Hematopoietic multipotent progenitor cell treated with erythropoietin and hydrocortisone succinate and interleukin-3 and kit ligand, for 15 days (in vitro differentiated cells): ENCODE data around the gene FLG2.
"Not testable (repeated sequence)": the region's sequence is repeated elsewhere in the genome, so short reads cannot be mapped to it uniquely, and the experiment has no call there.

Experiments
- DNase-seq: peaks from one replicate; pipeline ENCODE4 v3.0.0-alpha.2; 2015; ENCODE audit warnings: low spot score

FLG2 gene

GRCh38 chr1:152312169-152312568 lies 47.6 kb downstream of the FLG2 start:
- DNase-seq, result not testable (repeated sequence)

- DNase-seq, result no peak
Observed at GRCh38 chr1:152309955-152310354, 49.9 kb downstream of the FLG2 start.

- not testable (repeated sequence) for DNase-seq
Observed at GRCh38 chr1:152309320-152309901, 50.4 kb downstream of the FLG2 start.

GRCh38 chr1:152308758-152309157 lies 51.0 kb downstream of the FLG2 start:
- DNase-seq, result not testable (repeated sequence)

GRCh38 chr1:152307970-152308369 lies 51.8 kb downstream of the FLG2 start:
- DNase-seq, result not testable (repeated sequence)

GRCh38 chr1:152306123-152306522 lies 53.7 kb downstream of the FLG2 start:
- not testable (repeated sequence) for DNase-seq

GRCh38 chr1:152304773-152305172 lies 55.0 kb downstream of the FLG2 start:
- DNase-seq, result not testable (repeated sequence)

GRCh38 chr1:152303139-152303872 lies 56.5 kb downstream of the FLG2 start:
- not testable (repeated sequence) for DNase-seq
